ENCODE measurements around the gene SPAG5.
"Not testable (repeated sequence)": the region's sequence is repeated elsewhere in the genome, so short reads cannot be mapped to it uniquely, and the experiment has no call there.

Gene SPAG5

DNA sequence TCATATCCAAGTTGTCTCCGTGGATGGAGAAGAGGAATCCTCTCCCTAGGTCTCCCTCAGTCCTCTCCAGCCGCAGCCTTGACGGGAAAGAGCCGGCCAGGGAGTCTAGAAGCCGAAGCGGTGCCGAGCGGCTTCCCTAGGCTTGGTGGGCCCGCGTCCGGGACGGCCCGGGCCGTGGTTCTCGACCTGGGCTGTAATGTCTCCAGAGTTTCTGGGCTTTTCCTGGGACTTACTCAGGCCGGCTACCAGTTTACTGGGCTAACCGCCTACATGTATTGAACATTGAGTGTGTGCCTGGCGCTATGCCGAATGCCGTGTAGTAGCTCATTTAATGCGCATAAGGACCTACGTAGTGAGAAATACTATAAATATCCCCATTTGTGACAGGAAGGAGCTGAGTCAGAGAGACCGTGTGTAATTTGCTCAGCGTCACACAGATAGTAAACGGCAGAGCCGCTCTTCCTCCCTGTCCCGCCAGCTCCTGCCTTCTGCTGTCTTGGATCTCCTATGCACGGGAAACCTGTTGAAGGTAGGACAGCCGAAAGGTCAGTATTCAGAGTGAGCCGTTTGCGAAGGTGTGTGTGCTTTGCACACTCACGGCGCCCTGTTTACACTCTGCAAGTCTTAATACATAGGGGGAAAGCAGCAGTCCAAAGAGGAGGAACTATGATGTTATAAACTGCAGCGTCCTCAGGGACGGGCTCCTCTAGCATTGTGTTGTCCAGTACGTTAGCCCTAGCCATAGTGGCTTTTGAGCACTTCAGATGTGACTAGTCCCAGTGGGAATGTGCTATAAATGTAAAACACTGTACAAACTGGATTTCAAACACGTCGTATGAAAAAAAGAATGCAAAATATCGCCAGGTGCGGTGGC lies 723 bp upstream of the SPAG5 start:
- DNase-seq: peak; percentile 74

DNA sequence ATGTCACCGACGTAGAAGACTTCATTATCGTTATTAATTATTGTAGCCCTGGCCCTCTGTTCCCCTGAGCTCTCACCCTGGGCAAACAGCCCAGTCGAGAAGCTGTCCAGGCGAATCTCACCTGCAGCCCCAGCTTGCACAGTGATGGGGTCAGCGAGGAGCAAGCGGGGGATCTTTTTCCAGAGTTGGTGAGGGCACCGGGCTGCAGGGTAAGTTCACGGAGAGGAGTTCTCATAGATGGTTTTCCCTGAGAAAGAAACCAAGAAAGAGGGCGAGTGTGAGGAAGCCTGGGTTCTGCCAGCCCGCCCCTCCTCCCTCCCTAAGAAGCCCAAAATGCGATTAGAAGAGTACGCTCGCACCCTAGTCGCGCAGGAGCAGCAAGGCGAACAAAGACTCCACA lies 436 bp downstream of the SPAG5 start:
- DNase-seq: no peak

DNA sequence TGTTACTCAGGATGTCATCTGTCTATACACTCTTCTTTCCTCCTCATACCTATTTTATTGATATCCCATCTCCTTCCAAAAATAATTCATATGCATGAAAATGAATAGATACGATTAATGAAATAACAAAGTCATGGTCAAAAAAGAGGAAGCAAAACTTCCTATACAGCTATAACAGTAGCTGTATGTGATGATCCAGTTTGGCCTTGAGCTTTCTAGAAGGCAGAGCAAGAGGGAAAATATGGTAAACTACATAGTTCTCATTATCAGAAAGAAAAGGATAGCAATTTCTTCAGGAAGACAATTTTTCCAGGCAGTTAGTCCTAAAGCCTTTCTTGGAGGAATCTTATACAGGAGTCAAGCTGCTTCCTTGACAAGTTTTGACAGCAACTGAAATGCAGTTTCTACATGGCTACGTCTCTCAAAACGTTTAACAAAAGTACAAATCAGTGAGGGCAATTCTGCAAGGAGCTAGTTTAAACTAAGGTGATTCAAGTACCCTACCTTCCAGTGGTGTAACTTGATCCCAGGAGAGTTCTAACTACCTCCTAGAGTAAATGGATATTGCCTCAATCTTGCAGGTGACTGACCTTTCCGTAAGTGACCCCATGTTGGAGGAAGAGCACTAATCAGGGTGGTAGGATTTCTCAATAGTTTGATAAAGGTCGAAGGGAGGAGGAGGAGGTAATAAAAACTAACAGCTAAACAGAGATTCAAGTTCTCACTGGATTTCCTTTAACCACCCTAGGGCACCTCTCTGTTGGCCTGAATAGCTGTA lies 1.0 kb downstream of the SPAG5 start:
- no peak for DNase-seq

DNA sequence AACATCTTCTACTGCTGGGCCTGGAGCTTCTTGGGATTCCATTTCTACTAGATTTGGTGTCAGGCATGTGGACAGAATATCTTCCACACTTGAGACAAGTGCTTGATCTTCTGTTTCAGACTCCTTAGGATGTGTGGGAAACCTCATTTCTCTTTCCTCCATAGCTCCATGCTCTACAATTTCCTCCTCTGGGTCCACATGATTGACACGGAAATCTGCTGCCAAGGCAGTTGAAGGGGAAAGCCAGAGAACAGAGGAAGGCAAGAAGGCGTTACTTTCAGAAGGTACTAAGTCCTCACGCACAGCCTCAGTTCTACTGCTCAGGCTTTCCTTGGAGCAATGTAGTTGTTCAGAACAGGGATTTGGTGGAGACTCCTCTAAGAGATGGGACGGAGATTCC lies 6.6 kb downstream of the SPAG5 start:
- DNase-seq: no peak

DNA sequence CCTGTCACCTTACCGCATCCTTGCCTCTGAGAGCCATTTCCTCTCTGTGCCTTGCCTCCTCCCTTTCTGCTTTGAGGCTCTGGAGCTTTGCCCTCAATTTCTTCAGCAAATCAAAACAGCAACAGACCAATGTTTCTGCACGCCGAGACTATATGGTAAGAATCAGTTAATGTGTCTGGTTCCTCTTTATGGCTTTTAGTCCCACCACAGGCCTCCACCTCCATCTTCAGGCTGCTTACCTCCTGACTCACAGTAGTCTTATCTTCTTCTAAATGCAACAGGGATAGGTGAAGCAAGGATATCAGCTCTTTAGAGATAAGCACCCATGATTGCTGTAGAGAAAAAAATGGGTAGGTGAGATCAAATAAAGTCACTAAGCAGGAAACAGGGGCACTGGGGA lies 13.0 kb downstream of the SPAG5 start:
- no peak for DNase-seq

DNA sequence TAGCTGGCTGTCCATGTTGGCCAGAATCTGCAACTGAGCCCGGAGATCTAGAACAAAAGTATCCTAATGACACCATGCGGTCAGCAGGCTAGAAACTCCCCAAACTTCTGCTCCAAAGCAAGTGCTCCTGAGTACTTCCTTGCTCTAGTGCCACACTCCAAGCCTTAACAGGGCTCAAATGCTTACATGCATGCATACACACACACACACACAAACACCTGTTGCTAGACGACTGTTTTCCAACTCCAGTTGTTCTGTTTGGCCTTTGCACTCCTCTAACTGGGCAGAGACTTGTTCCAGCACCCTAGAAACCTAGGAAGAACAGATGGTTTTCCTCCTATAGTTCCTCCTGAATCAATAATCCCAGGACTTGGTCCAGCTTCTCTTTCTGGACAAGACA lies 14.4 kb downstream of the SPAG5 start:
- no peak for DNase-seq

DNA sequence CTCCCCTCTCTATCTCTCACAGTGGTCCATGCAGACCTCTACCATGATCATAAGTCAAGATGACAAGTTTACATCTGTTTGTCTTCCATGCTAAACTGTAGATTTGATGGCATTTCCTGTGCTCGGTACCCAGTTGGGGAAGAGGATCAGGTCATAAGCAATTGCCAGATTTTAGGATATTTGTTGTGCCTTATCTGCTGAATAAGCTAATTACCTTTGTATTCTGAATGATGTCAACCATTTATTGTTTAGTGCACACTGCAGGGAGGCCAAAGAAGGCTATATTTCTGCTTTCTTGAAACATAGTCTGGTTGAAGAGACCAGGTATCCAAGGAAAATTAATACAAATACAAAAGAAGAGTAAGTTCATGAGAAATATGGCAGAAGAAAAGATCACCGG lies 16.3 kb downstream of the SPAG5 start:
- DNase-seq: no peak

DNA sequence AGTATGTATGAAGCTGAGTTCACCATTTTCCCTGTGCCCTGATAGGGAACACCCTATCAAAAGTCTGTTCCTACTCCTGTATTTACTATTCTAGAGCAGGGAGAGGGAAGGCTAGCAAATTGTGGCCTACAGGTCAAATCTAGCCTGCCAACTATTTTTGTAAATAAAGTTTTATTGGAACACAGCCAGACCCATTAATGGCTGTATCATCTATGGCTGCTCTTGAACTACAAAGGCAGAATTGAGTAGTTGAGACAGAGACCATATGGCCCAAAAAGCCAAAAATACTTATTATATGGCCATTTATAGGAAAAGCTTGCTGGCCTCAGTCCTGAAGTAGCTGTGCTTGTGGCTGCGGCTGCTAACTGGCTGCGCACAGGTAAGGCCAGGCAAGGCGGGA lies 17.9 kb downstream of the SPAG5 start:
- DNase-seq: no peak

DNA sequence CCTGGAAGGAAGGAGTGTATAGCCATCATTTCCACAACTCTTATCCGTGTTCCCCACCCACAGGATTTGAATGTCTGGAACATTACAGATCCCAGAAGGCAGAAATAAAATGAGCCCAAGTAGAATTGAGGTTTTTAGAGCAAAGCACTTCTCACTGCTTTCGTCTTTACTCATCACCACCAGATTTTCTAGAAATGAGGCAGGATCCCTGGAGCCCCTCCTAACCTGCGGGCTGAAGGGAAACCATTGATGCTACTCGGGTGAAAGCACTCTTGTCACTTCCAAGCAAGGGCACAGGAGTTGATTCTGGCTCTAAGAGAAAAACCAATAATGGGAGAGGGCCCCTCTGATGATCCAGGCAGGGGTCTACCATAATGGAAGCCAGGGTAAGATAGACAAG lies 19.3 kb downstream of the SPAG5 start:
- no peak for DNase-seq

DNA sequence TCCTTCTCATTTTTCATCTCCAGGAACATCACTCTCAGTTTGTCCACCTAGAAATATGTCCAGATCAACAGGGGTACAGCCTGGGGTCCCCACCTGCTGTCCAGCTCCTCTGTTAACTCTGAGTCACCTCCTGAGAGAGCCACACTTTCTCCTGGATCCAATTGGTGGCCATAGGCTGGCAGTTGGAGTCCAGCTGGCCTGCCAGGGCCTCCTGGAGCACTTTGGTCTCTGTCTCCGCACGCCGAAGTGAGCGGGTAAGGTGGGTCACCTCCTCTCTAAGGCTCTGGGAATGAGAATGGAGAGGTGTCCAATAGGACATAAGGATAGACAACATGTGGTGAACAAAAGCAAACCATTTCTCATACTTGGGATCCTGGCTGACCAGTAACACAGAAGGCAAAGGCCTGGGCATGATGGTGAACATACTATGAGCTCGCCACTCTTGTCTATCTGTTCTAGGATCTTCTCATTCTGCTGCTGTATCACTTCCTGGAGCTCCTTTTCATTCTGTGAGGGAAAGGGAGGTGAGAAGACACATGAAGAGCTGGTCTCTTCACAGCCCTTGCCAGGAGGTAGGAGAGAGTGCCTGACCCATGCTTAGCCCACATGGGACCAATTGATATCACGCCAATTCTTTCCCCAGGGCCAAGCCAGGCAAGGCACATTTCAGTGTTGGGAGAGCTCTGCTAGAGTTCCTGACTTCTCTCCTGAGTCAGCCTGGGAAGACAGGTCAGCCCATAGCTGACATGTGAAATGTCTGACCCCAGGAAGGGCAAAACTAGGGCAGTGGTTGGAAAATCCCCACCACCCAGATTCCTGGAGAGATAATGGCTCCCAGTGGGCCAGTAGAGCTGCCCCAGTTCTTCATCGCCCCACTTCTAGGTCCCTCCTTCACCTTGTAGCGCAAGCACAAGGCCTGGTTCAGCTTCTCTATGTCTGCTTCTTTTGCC lies 20.3 kb downstream of the SPAG5 start:
- DNase-seq: no peak

DNA sequence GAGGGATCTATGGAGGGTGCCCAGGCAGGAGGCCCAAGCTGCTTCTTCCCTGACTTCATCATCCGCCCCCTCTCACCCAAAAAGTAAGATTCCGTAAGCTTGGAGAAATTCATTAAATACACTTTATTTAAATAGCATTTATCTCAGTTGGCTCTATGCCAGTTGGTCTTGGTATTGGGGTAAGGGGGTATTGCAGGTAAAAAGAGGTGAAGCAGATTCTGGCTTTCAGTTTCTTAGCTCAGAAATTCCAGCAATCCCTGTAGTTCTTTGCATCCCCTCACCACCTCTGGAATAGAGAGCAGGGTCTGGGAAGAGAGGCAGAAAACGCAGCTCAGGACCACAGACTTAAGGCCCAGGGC lies 21.4 kb downstream of the SPAG5 start:
- no peak for DNase-seq

DNA sequence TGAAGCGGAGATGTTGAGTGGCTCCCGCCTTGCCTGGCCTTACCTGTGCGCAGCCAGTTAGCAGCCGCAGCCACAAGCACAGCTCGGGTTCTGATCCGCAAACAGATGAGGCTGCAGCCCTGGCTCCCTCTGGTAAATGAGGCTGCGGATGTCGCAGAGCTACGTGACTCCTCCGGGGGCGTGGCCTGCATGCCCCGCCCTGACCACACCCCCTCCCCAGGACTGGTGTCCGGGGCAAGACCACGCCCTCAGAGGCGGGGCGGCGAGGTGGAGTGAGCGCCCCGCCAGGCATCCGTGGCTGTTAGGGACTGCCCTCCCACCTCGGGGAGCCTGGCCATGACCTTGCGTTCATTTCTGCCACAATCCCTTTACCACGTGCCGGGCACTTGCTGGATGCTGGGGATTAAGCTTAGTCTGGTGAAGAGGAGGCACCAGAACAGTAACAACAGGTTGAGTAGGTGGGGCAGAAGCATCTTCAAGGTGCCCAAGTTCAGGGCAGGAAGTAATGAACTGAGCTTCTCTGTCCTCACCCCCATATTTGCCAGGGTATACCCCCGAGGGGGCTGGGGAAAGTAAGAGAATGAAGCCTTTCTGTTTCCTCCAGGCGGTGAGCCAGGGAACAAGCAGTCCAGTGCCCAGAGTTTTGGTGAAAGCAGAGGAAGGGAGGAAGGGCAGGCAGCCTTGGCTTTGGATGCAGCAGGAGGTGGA lies 21.9 kb downstream of the SPAG5 start, which contains the start of gene ALDOC:
Gene ALDOC, minus strand, starts transcription at position 138 of the 708 bp plus-strand sequence. CDS start 1,363 bp downstream, outside the sequence.
- peak; percentile 99 for DNase-seq

DNA sequence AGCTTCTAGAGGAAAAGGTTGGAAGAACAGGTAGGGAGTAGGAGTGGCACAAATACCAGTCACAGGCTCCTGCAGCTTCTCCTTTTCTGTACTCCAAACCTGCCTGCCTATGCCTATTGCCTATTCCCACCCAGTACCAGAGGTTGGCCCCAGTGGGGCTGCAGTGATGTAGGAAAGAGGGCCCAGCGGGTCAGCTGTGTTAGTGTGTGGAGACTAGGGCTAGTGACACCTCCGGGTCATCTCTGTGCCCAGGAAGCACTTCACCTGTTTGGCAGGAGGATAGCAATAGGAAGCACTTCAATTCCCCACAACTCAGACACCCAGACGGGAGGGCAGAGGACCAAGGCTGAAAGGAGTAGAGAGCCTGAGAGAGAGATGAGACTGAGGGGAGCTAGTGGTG lies 22.8 kb downstream of the SPAG5 start:
- not testable (repeated sequence) for DNase-seq

DNA sequence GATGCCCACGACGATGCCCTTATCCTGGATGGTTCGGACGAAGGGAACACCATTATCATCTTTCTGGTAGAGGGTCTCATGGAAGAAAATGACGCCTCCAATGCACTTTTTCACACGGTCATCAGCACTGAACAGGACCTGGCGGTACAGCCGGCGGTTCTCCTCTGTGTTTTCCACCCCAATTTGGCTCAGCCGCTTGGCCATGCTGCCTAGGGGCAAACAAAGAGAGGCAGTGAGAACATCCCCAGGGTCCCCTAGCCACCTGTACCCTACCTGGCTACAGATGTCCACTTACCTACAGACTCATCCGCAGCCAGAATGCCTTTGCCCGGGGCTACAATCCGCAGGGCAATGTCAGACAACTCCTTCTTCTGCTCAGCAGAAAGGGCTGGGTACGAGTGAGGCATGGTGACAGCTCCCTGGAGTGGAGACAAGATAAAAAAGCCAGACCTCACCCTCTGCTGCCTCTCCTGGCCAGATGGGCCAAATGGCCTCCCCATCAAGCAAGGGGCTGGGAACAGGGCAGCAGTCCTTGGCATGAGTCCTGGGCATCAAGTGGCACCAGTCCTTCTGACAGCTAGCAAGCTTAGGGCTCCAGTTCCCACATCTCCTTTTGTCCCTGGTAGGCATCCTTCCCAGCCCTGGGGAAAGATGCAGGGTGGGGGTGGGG lies 23.6 kb downstream of the SPAG5 start:
- no peak for DNase-seq

DNA sequence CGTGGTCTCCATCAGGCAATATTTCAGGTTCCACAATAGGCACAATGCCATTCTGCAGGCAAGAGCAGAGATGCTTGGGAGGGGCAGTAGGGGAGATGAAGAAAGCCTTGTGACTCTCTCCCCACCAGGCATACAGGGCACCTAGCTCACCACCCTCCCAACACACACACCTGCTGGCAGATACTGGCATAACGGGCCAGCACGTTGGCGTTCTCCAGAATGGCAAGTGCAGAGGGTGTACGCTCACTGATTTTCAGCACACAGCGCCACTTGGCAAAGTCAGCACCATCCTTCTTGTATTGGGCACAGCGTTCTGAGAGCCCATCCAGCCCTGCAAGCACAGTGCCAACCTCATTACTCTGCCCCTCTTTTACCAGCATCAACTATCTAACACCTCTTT lies 24.3 kb downstream of the SPAG5 start:
- peak; percentile 14 for DNase-seq

DNA sequence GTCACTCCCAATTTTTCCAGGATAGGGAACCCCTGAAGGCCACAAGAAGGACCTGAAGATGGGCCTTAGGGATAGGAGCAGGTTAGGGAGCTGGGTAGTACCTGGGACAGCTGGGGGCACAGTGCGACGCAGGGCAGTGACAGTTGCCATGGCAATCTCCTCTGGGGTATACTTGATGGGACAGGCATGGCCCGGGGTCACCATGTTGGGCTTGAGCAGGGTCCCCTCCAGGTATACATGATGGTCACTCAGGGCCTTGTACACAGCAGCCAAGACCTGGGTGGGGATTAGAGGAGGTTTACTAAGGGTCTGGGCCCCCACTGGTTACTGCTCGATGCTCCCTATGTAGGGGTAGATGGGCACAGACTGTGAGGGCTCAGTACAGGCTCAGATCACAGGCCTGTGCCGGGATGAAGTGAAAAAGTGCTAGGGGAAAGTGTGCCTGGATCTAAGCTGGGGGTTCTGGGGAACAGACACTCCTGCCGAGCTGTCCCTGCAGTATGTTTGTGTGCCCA lies 24.8 kb downstream of the SPAG5 start:
- no peak for DNase-seq

DNA sequence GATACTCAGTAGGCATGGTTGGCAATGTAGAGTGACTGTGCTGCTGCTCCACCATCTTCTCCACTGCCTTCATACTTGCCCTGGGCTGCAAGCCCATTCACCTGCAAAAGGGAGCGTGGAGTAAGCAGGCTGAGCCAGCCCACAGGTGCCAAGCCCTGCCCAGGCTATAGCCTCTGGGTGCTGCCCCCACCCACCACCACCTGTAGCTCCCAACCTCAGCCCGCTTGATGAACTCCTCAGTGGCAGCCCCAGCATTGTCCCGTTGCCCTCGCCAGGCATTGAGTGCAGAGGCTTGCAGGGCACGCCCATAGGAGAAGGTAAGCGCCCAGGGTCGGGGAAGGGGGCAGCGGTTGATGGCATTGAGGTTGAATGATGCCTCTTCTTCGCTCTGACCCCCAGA lies 25.3 kb downstream of the SPAG5 start:
- no peak for DNase-seq

DNA sequence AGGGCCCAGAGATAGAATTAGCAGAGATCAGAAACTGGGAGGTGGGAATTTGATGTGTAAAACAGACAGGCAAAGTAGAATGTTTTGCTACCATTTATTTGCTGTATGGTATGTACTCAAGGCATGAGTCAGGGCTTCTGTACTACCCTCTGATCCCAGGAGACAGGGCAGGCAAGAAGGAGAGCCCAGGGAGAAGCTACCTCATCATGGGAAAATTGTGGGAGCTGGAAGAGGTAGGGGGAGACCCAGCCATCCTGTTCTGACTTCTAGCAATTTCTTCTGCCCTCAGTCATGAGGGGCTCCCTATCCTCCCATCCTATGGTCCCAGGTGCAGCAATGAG lies 25.8 kb downstream of the SPAG5 start:
- DNase-seq: no peak

DNA sequence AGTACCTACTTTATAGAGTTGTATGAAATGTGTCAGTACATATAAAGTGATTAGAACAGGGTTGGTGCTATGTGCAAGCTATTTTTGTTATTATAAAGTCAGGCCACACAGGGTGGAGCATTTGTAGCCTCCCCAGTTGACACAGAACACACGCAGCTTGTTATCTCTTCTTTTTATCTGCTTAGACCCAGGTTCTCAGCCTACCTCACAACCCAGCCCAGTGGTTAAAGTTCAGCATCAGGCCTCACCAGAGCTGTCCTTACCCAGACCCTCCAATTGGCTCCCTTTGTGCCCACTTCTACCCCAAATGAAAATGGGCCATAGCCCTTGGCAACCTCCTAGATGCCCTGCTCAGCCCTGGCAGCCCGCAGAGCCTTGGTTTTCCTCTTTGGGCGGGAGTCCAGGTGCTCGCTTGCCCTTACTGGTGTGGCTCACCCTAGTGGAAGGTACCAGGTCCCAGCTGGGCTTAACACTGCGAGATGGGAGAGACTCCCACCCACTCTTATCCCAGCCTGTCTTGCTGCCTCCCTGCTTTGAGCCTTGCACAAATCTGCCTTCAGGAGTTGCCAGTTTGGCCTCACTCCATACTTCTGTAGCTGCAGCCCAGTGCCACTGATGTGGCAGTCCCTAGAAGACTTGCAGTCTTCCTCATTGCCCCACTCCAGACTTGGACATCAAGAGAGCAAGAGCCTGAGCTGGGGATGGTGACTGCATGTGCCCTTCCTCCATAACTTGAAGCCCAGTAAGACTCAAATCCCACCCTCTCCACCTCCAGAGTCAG lies 26.4 kb downstream of the SPAG5 start:
- no peak for DNase-seq

DNA sequence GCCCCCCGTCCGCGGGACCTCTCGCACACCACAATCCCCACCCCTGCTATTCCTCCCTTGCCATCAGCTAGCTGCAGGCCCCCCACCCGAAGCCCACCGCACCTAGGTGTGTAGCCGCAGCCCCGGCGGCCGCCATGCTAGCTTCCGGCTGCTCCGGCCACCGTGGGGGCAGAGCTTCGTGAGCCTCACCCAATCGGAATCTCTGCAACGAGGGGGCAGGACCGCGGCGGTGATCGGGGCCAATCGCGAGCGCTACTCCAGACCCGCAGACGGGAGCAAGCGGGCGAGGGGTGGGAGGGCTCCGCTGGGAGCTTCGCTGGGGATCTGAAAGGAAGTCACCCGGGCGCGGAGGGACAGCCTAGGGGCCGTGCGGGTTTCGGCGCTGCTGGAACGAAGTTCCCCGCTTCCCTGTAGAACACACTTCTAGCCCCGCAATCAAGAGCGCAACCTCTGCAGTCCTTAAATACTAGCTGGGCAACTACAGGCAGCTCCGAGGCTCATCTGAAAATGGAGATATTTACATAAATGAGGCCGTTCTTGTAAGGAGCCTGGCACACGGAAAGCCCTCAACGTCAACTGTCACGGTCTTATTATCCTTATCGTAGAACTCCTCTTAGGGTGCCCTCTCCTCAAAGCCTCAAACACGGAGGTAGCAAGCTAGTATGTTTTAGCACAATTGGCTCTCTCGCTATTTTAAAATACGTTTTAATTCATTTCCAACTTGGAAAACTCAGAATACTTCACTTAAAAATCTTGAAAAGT lies 27.3 kb downstream of the SPAG5 start, which contains the start of gene PIGS:
Gene PIGS, minus strand, starts transcription at position 164 of the 762 bp plus-strand sequence. Its CDS starts 28 bp downstream, at position 136.
- DNase-seq: peak; percentile 96
